Spleen (tissue), 7 donors: ENCODE measurements around the gene CMIP.

ENCODE experiments used
- POLR2A ChIP-seq, 3 donors: fragments of 450-650 bp; IDR thresholded peaks; one replicate each; pipeline ENCODE4 v1.5.1; 2017; ENCODE audit warnings: antibody characterized with exemption in 3 of 3, mild to moderate bottlenecking in 1 of 3
- POLR2AphosphoS5 ChIP-seq, 3 donors: sonication (generic); formaldehyde crosslinking; IDR thresholded peaks; one replicate each; pipeline ENCODE4 v1.5.1; 2017; ENCODE audit warnings: antibody characterized with exemption in 3 of 3
- TF ChIP-seq, protein P1 (sequence below), 11 experiments: fragments of 200-600 bp in 7 of 11; fragments of 450-650 bp in 4 of 11; sonication (generic) in 4 of 11; IDR thresholded peaks in 8 of 11; conservative IDR thresholded peaks in 3 of 11; 1 replicate in 7 of 11; 2 replicates in 4 of 11; pipeline versions ENCODE4 v1.4.0 to v1.8.0; 2016 to 2021; ENCODE audit warnings: antibody characterized with exemption in 11 of 11, inconsistent platforms in 4 of 11, mild to moderate bottlenecking in 1 of 11
- donor health status: DM: no; HTN: no; CAD: no; lungs with moderate emphysema.
- donor health status: DM: no; HTN: no; CAD: no.
- donor health status: DM: no; HTN: no; CAD: no.

DNA sequence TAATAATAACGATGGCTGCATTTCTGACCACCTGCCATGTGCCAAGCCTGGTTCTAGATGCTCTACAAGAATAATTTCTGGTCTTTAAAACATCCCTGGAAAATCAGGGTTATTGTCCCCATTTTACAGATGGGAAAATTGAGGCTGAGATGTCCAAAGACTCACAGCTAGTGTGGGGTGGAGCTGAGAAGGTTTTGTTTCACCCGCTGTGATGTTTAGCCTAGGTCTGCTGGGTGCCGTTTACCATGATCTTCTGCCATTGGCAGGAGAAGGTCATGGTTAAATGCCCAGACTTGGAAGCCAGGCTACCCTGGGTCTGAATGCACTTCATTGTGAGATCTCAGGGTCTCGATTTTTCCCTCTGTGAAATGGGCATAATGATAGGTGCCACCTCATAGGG lies 175.4 kb downstream of the CMIP start:
- TF ChIP-seq, protein P1, sequence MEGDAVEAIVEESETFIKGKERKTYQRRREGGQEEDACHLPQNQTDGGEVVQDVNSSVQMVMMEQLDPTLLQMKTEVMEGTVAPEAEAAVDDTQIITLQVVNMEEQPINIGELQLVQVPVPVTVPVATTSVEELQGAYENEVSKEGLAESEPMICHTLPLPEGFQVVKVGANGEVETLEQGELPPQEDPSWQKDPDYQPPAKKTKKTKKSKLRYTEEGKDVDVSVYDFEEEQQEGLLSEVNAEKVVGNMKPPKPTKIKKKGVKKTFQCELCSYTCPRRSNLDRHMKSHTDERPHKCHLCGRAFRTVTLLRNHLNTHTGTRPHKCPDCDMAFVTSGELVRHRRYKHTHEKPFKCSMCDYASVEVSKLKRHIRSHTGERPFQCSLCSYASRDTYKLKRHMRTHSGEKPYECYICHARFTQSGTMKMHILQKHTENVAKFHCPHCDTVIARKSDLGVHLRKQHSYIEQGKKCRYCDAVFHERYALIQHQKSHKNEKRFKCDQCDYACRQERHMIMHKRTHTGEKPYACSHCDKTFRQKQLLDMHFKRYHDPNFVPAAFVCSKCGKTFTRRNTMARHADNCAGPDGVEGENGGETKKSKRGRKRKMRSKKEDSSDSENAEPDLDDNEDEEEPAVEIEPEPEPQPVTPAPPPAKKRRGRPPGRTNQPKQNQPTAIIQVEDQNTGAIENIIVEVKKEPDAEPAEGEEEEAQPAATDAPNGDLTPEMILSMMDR (IDR thresholded peaks at IDR 0.05 in 8 of 11, conservative IDR thresholded peaks at IDR 0.05 in 3 of 11), result no peak
- TF ChIP-seq POLR2A (IDR thresholded peaks at IDR 0.05), result no peak
- TF ChIP-seq POLR2AphosphoS5 (IDR thresholded peaks at IDR 0.05), result no peak
